ENCODE data around the gene PCNX3. TPM values are rescaled to one million over a fixed set of nuclear protein-coding genes. Genes with fewer than 3 reads are reported as not detected.

Gene PCNX3
- total and polyA plus RNA-seq, 2 of the 13 experiments (the other 11 are each of a cell fraction or from before 2014, with no cell fraction given), result 16.2 to 23.0 TPM

- TF ChIP-seq SP5 (CRISPR knock-in tag; IDR thresholded peaks at IDR 0.05; ENCODE audit: borderline replicate concordance, low read depth) (no peak), HBP1 (CRISPR knock-in tag; IDR thresholded peaks at IDR 0.05; ENCODE audit: low read depth) (no peak), ZNF431 (CRISPR knock-in tag; IDR thresholded peaks at IDR 0.05; ENCODE audit: borderline replicate concordance, low read depth) (no peak), TFAP4 (IDR thresholded peaks at IDR 0.05; ENCODE audit: borderline replicate concordance, low read depth) (no peak), ZBTB20 (CRISPR knock-in tag; IDR thresholded peaks at IDR 0.05; ENCODE audit: borderline replicate concordance, low read depth) (no peak), IKZF5 (CRISPR knock-in tag; IDR thresholded peaks at IDR 0.05) (no peak), POLR2G (IDR thresholded peaks at IDR 0.05; ENCODE audit: low read depth, low read length) (peak; percentile 65), TFE3 (CRISPR knock-in tag; IDR thresholded peaks at IDR 0.05) (no peak), ZNF816 (CRISPR knock-in tag; IDR thresholded peaks at IDR 0.05; ENCODE audit: borderline replicate concordance) (no peak), NFRKB (IDR thresholded peaks at IDR 0.05) (no peak), ZNF317 (CRISPR knock-in tag; IDR thresholded peaks at IDR 0.05) (0 out of 2 replicates have a peak, but pooled peaks have one; percentile 35), REST (IDR thresholded peaks at IDR 0.05; ENCODE audit: borderline replicate concordance in 1 of 2, low read depth in 1 of 2, low read length in 2 of 2) (no peak), ZNF567 (CRISPR knock-in tag; IDR thresholded peaks at IDR 0.05; ENCODE audit: borderline replicate concordance) (0 out of 2 replicates have a peak, but pooled peaks have one; percentile 38), GPBP1L1 (CRISPR knock-in tag; IDR thresholded peaks at IDR 0.05) (no peak)
Measured at GRCh38 chr11:65653229-65654225, 38.0 kb downstream of the PCNX3 start (continued).
